Measurements from ENCODE around the gene USP27X.

DNA sequence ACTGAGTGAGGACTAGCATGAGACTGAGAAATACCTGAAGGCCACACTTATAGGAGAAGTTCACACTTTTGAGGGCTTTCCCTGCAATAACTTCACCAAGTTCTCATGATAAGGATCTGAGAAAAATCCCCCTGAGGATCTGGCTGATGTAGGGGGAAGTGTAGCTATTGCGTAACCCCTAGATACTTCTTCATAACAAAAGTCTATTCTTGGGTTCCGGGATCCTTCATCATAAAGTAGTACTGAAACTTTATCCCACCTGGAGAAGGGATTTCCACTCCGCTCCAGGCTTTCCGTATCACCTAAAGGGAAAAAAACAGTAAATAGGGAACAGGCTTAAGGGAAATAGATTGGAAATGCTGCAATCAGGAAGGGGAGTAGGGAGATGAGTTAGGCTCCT, 13.3 kb downstream of the USP27X start:
- TF ChIP-seq, protein P1, sequence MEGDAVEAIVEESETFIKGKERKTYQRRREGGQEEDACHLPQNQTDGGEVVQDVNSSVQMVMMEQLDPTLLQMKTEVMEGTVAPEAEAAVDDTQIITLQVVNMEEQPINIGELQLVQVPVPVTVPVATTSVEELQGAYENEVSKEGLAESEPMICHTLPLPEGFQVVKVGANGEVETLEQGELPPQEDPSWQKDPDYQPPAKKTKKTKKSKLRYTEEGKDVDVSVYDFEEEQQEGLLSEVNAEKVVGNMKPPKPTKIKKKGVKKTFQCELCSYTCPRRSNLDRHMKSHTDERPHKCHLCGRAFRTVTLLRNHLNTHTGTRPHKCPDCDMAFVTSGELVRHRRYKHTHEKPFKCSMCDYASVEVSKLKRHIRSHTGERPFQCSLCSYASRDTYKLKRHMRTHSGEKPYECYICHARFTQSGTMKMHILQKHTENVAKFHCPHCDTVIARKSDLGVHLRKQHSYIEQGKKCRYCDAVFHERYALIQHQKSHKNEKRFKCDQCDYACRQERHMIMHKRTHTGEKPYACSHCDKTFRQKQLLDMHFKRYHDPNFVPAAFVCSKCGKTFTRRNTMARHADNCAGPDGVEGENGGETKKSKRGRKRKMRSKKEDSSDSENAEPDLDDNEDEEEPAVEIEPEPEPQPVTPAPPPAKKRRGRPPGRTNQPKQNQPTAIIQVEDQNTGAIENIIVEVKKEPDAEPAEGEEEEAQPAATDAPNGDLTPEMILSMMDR (conservative IDR thresholded peaks at IDR 0.05 in 1 of 2, IDR thresholded peaks at IDR 0.05 in 1 of 2; ENCODE audit: low read depth in 1 of 2, low read length in 2 of 2) = no peak
- no peak for TF ChIP-seq EZH2 (IDR thresholded peaks at IDR 0.05; ENCODE audit: low read length, missing control alignments)
